GM23248 (cell line): ENCODE measurements around the gene MYZAP. TPM values are rescaled to one million over a fixed set of nuclear protein-coding genes. Genes with fewer than 3 reads are reported as not detected.

ENCODE experiments used
- DNase-seq: peaks from one replicate; pipeline ENCODE4 v3.0.0-alpha.2; 2015
- H2AFZ ChIP-seq: fragments of 200-600 bp; sonication (generic); 2 replicates; pipeline ENCODE4 v1.6.1; 2016; ENCODE audit warnings: antibody characterized with exemption
- H3F3A ChIP-seq: fragments of 200-600 bp; sonication (generic); 2 replicates; pipeline ENCODE4 v1.6.1; 2016; ENCODE audit warnings: mild to moderate bottlenecking, antibody characterized with exemption, mixed run types; ENCODE audit not compliant: insufficient read depth
- H3K27ac ChIP-seq: fragments of 200-600 bp; sonication (generic); 2 replicates; pipeline ENCODE4 v1.5.1; 2016; ENCODE audit warnings: mild to moderate bottlenecking
- H3K27me3 ChIP-seq: fragments of 200-600 bp; sonication (generic); replicated peaks from 2 replicates; pipeline ENCODE4 v1.6.1; 2016; ENCODE audit warnings: mild to moderate bottlenecking; ENCODE audit not compliant: insufficient read depth
- H3K36me3 ChIP-seq: fragments of 200-600 bp; sonication (generic); 2 replicates; pipeline ENCODE4 v1.6.1; 2016; ENCODE audit warnings: low read depth, mild to moderate bottlenecking
- H3K4me1 ChIP-seq: fragments of 200-600 bp; sonication (generic); 2 replicates; pipeline ENCODE4 v1.6.1; 2016; ENCODE audit warnings: mild to moderate bottlenecking; ENCODE audit not compliant: insufficient read depth
- H3K4me2 ChIP-seq: fragments of 200-600 bp; sonication (generic); one replicate; pipeline ENCODE4 v1.6.1; 2016; ENCODE audit warnings: mild to moderate bottlenecking; ENCODE audit not compliant: unreplicated experiment
- H3K4me3 ChIP-seq: fragments of 200-600 bp; sonication (generic); 2 replicates; pipeline ENCODE4 v1.5.1; 2016; ENCODE audit warnings: mild to moderate bottlenecking
- H3K79me2 ChIP-seq: fragments of 200-600 bp; sonication (generic); 2 replicates; pipeline ENCODE4 v1.6.1; 2016; ENCODE audit warnings: mild to moderate bottlenecking; ENCODE audit not compliant: insufficient read depth
- H3K9ac ChIP-seq: fragments of 200-600 bp; sonication (generic); 2 replicates; pipeline ENCODE4 v1.6.1; 2016; ENCODE audit warnings: mild to moderate bottlenecking
- H3K9me2 ChIP-seq: fragments of 200-600 bp; sonication (generic); 2 replicates; pipeline ENCODE4 v1.6.1; 2016; ENCODE audit warnings: mixed run types, mild to moderate bottlenecking, moderate library complexity; ENCODE audit not compliant: insufficient read depth
- H3K9me3 ChIP-seq: fragments of 200-600 bp; sonication (generic); one replicate; pipeline ENCODE4 v1.6.1; 2017; ENCODE audit warnings: low read depth
- H4K20me1 ChIP-seq: fragments of 200-600 bp; sonication (generic); 2 replicates; pipeline ENCODE4 v1.6.0; 2016; ENCODE audit not compliant: insufficient read depth
- EZH2 ChIP-seq: fragments of 200-600 bp; sonication (generic); IDR thresholded peaks from 2 replicates; pipeline ENCODE4 v1.6.1; 2018; ENCODE audit warnings: antibody characterized with exemption, mild to moderate bottlenecking; ENCODE audit not compliant: insufficient read depth, poor library complexity, severe bottlenecking
- EZH2phosphoT487 ChIP-seq: fragments of 200-600 bp; sonication (generic); IDR thresholded peaks from 2 replicates; pipeline ENCODE4 v1.6.1; 2018; ENCODE audit warnings: antibody characterized with exemption, moderate library complexity, mild to moderate bottlenecking, low read depth; ENCODE audit not compliant: insufficient read depth
- WGBS, 2 experiments: methylation state at CpG; one replicate each; pipeline ENCODE4 v1.1.6; 2015 to 2017; ENCODE audit warnings: low lambda C conversion rate in 2 of 2, low coverage in 1 of 2; ENCODE audit errors: missing lambda C conversion rate in 2 of 2; 5-methylcytosine and 5-hydroxymethylcytosine counted together
- in situ Hi-C: fragments of 300-500 bp; cut with MboI; formaldehyde crosslinking; loops from 2 replicates; pipeline ENCODE4 v1.15.0; 2020
- polyA plus RNA-seq: library from polyadenylated mRNA; unstranded; fragments of >200 nt; fragmentation: Nextera tagmentation; extraction: Ambion mirVana; gene quantifications from 2 replicates; pipeline ENCODE4 v1.2.1, GENCODE V29; 2016
- total RNA-seq: library from RNA; depleted of rRNA; stranded (reverse); fragments of >200 nt; shearing (Covaris generic); gene quantifications from 2 replicates; pipeline ENCODE4 v1.2.3, GENCODE V29; 2014

Gene MYZAP
- total and polyA plus RNA-seq, 2 experiments from 2014 or later, result 0.11 TPM; not detected in 1

- DNase-seq, result no peak
- no peak overlapping the region for H3K9ac ChIP-seq
- TF ChIP-seq EZH2phosphoT487 (no peak), EZH2 (no peak)
- H3F3A ChIP-seq, result peaks cover 8% of the 10 kb centered on the region; the same call in 1 of the 2 replicates
- peaks cover 12% of the 10 kb centered on the region for H3K4me1 ChIP-seq
- no peaks in the 10 kb centered on the region for H3K79me2 ChIP-seq
- no peaks in the 10 kb centered on the region for H3K9me3 ChIP-seq
- in situ Hi-C loops, result no loop called here
- H3K27ac ChIP-seq, result no peak overlapping the region
- 93 to 95% methylated on average over 3 of the region's 3 CpGs for WGBS, 2 experiments
- no peak overlapping the region for H3K4me2 ChIP-seq
- H3K27me3 ChIP-seq, result 0 out of 2 replicates have a peak, but pooled peaks cover 3% of the 10 kb centered on the region
- H4K20me1 ChIP-seq, result no peaks in the 10 kb centered on the region
- no peak overlapping the region for H2AFZ ChIP-seq
- H3K4me3 ChIP-seq, result no peak overlapping the region
- H3K36me3 ChIP-seq, result no peaks in the 10 kb centered on the region
- H3K9me2 ChIP-seq, result no peaks in the 10 kb centered on the region
Measured at GRCh38 chr15:57567891-57568290, 23.8 kb upstream of the MYZAP start.

DNA sequence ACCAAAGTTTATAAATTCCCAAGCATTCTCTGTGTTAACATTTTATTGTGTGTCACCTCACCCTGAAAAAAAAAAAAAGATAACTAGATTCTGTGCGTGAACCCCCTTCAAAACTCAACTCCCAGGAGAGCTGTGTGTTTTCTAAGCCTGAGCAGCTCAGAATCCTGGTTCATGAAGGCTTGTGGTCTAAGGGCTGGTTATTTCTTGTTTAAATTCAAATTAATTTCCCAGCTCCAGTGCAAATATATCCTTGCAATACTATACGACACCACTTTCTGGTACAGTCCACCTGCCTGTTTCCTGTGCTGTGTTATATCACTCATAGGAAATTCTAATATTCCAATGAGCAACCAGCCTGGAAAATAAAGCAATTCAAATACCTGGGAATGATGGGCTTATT lies 23.4 kb upstream of the MYZAP start:
- Histone ChIP-seq H3K4me1 (peaks cover 12% of the 10 kb centered on the region), H3K4me3 (no peak overlapping the region), H3K9me2 (no peaks in the 10 kb centered on the region), H3K4me2 (no peak overlapping the region), H3F3A (peaks cover 8% of the 10 kb centered on the region; the same call in 1 of the 2 replicates), H3K79me2 (no peaks in the 10 kb centered on the region), H3K9me3 (no peaks in the 10 kb centered on the region), H3K27ac (no peak overlapping the region), H3K9ac (no peak overlapping the region), H4K20me1 (no peaks in the 10 kb centered on the region), H3K27me3 (0 out of 2 replicates have a peak, but pooled peaks cover 3% of the 10 kb centered on the region), H2AFZ (no peak overlapping the region), H3K36me3 (no peaks in the 10 kb centered on the region)
- TF ChIP-seq EZH2phosphoT487, result no peak
- no peak for TF ChIP-seq EZH2
- in situ Hi-C loops, result no loop called here
- DNase-seq, result no peak
- WGBS, 2 experiments, result 80 to 84% methylated on average over 2 of the region's 2 CpGs

DNA sequence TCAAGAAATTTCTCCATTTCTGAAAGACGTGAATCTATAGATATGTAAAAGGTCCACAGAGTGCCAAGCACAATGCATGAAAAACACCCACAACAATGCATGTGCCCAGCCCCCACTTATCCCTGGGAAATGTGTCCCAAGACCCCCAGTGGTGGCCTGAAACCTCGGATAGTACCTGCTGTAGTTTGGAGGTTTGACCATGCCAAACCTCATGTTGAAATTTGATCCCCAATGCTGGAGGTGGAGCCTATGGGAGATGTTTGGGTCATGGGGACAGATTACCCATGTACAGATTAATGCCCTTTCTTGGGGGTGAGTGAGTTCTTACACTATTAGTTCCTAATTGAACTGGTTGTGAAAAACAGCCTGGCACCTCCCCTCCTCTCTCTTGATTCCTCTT lies 21.4 kb upstream of the MYZAP start:
- 88 to 92% methylated on average over 2 of the region's 2 CpGs for WGBS, 2 experiments
- Histone ChIP-seq H3K4me2 (no peak overlapping the region), H3K36me3 (no peaks in the 10 kb centered on the region), H3K9me3 (no peaks in the 10 kb centered on the region), H4K20me1 (no peaks in the 10 kb centered on the region), H3K9me2 (no peaks in the 10 kb centered on the region), H3K27ac (no peak overlapping the region), H3K79me2 (no peaks in the 10 kb centered on the region), H3F3A (peaks cover 8% of the 10 kb centered on the region; the same call in 1 of the 2 replicates), H3K4me3 (no peak overlapping the region), H3K4me1 (peaks cover 12% of the 10 kb centered on the region), H3K9ac (no peak overlapping the region), H3K27me3 (no peaks in the 10 kb centered on the region), H2AFZ (no peak overlapping the region)
- TF ChIP-seq EZH2 (no peak), EZH2phosphoT487 (no peak)
- in situ Hi-C loops, result no loop called here
- DNase-seq, result no peak

DNA sequence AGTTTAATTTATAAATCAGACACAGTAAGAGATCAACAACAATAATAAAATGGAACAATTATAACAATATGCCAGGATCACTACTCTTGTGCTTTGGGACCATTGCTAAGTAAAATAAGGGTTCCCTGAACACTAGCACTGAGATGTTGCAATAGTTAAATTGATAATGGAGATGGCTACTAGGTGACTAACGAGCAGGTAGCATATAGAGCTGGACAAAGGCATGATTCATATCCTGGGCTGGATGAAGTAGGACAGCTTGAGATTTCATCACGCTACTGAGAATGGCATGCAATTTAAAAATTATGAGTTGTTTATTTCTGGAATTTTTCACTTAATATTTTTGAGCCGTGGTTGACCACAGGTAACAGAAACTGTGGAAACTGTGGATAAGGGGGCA lies 20.7 kb upstream of the MYZAP start:
- Histone ChIP-seq H3K9me3 (no peaks in the 10 kb centered on the region), H3K9me2 (no peaks in the 10 kb centered on the region), H3K79me2 (no peaks in the 10 kb centered on the region), H3K36me3 (no peaks in the 10 kb centered on the region), H3F3A (peaks cover 8% of the 10 kb centered on the region; the same call in 1 of the 2 replicates), H4K20me1 (no peaks in the 10 kb centered on the region), H3K4me3 (no peak overlapping the region), H3K9ac (no peak overlapping the region), H3K27ac (no peak overlapping the region), H3K27me3 (no peaks in the 10 kb centered on the region), H3K4me1 (peaks cover 12% of the 10 kb centered on the region), H2AFZ (no peak overlapping the region), H3K4me2 (no peak overlapping the region)
- 12 to 17% methylated on average over 3 of the region's 3 CpGs for WGBS, 2 experiments
- peak; percentile 76 for DNase-seq
- in situ Hi-C loops, result no loop called here
- TF ChIP-seq EZH2, result no peak
- TF ChIP-seq EZH2phosphoT487, result no peak

- Histone ChIP-seq H3K4me2 (no peak overlapping the region), H3F3A (peaks cover 8% of the 10 kb centered on the region; the same call in 1 of the 2 replicates), H2AFZ (no peak overlapping the region), H3K4me1 (peaks cover 12% of the 10 kb centered on the region), H3K79me2 (no peaks in the 10 kb centered on the region), H3K27me3 (peaks cover under 1% of the 10 kb centered on the region; the same call in 1 of the 2 replicates), H3K27ac (no peak overlapping the region), H3K4me3 (no peak overlapping the region), H3K9me2 (no peaks in the 10 kb centered on the region), H3K36me3 (no peaks in the 10 kb centered on the region), H3K9ac (no peak overlapping the region), H4K20me1 (no peaks in the 10 kb centered on the region), H3K9me3 (no peaks in the 10 kb centered on the region)
- TF ChIP-seq EZH2 (no peak), EZH2phosphoT487 (no peak)
- 97 to 98% methylated on average over 7 of the region's 7 CpGs for WGBS, 2 experiments
- no peak for DNase-seq
- in situ Hi-C loops, result no loop called here
Measured at GRCh38 chr15:57571725-57572124, 20.0 kb upstream of the MYZAP start.
